Forelimb muscle (tissue), 1 donor: ENCODE results near the gene HOXC13. TPM values are rescaled to one million over a fixed set of nuclear protein-coding genes. Genes with fewer than 3 reads are reported as not detected.

Experiments
- DNase-seq: peaks from one replicate; pipeline ENCODE4 v3.0.0-alpha.2; 2013; ENCODE audit warnings: low read depth
- polyA plus RNA-seq: library from polyadenylated mRNA; unstranded; fragments of 120-200 nt; gene quantifications from one replicate; pipeline ENCODE4 v1.2.1, GENCODE V29; 2013; ENCODE audit not compliant: insufficient read length

HOXC13 gene
- polyA plus RNA-seq, 1 donor, result not detected

- no peak for DNase-seq
Measured at GRCh38 chr12:53939141-53940108, 794 bp downstream of the HOXC13 start.

DNA sequence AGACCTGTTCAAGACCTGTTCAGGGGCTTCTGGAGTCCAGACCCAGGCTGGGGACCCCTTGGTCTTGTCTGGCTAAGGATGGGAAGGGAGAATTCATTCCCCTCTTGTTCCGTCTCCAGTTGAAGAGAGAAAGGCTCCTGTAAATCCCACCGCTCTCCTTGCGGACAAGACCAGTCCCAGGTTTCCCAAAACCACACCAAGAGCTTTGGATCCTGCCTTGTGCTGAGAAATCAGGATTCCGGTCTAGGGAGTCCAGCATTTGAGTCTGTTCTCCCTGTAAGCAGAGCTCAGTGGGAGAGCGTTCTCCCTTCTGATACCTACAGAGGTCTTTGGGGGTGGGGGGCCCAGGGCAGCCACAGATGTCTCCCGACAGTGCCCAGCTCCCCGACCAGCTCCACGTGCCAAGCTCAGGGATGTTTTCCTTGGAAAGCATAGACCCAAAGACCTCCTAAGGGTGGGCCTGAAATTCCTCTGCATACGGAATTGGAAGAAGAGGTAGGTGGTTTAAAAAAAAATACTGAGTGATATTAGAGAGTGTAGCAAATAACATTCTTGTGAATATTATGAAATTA is 1.9 kb downstream of the HOXC13 start:
- DNase-seq, result no peak

GRCh38 chr12:53941187-53941586 is 2.6 kb downstream of the HOXC13 start:
- no peak for DNase-seq

GRCh38 chr12:53941750-53942149 is 3.1 kb downstream of the HOXC13 start:
- DNase-seq, result no peak

- no peak for DNase-seq
Measured at GRCh38 chr12:53942467-53942997, 3.9 kb downstream of the HOXC13 start.

GRCh38 chr12:53944209-53944608 is 5.6 kb downstream of the HOXC13 start:
- DNase-seq, result no peak

DNA sequence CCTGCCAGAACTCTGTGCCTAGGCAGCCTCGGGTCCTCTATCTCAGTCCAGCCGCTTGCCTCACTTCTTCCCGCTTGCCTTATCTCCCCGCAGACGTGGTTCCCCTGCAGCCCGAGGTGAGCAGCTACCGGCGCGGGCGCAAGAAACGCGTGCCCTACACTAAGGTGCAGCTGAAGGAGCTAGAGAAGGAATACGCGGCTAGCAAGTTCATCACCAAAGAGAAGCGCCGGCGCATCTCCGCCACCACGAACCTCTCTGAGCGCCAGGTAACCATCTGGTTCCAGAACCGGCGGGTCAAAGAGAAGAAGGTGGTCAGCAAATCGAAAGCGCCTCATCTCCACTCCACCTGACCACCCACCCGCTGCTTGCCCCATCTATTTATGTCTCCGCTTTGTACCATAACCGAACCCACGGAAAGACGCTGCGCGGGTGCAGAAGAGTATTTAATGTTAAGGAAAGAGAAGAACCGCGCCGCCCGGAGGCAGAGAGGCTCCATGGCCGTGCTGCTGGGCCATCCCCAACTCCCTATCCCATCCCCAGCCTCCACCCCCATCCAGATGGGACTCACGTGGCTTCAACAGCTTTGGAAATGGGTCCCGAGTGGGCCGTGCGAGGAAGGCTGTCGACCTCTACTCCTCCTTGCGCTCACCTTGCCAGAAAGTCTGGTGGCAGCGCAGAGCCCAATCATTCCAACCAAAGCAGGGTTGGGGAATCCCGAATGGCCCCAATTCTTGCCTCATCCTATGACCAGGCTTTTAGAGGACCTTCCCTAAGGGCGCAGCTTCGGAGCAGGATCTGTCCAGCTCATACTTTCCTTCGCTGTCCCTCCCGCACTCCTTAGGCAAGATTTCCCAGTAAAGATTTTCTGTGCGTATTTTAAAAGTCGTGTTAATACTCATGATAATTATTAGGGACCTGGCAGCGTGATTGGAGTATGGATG is 6.5 kb downstream of the HOXC13 start:
- no peak for DNase-seq

- DNase-seq, result no peak
Measured at GRCh38 chr12:53947743-53948142, 9.1 kb downstream of the HOXC13 start.

DNA sequence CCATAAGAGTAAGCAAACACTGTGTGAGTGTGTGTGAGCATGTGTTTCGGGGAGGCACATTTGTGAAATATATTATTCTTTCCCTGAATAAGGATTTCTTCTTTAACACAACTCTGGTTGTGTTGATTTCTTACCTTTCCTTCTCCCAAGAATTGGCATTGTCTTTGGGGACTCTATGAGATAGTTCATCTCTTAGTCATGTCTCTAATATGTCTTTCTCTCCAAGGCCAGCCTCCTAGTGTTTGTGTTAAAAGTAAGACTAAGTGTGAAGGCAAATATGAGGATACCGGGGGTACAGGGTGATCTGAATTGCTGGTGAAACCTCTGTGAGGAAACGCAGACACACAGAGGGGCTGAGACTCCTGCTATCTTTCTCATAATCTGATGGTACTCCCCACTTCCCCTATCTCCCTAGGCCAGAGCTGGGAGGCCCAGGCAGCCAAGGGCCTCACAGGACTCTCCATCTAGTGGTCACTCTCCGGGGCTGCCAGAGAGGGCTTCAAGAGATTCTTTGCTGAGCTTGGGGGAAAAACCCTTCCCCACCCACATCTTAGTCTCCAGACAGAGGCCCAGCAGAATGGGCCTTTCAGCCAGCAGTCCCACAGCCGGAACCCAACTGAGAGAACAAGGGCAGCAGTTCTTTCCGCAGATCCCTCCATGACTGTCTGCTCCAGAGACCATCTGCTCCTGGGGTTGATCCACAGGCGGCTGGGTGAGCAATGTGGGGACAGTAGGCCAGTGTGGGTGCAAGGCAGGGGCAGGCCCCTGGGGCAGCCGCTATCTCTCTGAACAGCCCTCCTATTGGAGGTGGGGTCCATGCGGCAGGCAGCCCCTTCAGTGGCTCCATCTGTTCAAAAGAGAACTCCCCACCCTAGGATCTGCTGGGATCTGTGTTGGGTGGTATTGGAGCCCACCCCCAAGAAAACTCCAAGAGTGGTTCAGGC is 10.3 kb downstream of the HOXC13 start:
- no peak for DNase-seq

- no peak for DNase-seq
Measured at GRCh38 chr12:53949631-53950436, 11.2 kb downstream of the HOXC13 start.

DNA sequence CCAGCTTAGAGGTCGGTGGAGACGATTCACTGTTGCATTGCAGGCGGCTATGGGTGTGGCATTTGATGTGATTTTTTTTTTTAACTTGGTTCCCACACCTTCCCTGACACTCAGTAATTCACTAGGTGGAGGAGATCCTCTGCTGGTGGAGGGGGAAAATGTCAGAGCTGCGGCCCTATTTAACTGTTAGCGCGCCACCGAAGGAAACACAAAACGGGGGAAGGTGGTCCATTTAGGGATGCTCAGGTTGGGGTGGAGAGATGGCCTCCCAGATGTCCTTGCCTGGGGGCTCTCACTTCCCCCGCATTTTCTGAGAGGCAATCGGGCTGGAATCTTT is 11.8 kb downstream of the HOXC13 start:
- no peak for DNase-seq

- DNase-seq, result no peak
Measured at GRCh38 chr12:53950789-53951576, 12.4 kb downstream of the HOXC13 start.

GRCh38 chr12:53951577-53952334 is 13.1 kb downstream of the HOXC13 start:
- DNase-seq, result no peak

DNA sequence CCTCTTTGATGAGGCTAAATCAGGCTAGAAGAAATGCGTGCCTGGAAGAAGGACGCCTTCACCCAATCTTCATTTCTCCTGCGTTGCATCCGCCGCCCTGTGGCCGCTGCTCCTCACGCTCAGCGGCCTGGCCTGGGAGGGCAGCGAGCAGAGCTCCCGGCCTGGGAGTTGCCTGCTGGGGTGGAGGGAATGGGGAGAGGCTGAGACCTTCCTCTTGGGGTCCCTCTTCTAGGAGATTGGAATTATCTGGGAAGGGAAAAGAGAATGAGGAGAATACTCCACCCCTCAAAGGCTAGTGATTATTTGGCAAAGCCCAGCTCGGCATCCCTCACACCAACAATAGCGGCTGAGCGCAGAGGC is 13.7 kb downstream of the HOXC13 start:
- DNase-seq, result no peak

DNA sequence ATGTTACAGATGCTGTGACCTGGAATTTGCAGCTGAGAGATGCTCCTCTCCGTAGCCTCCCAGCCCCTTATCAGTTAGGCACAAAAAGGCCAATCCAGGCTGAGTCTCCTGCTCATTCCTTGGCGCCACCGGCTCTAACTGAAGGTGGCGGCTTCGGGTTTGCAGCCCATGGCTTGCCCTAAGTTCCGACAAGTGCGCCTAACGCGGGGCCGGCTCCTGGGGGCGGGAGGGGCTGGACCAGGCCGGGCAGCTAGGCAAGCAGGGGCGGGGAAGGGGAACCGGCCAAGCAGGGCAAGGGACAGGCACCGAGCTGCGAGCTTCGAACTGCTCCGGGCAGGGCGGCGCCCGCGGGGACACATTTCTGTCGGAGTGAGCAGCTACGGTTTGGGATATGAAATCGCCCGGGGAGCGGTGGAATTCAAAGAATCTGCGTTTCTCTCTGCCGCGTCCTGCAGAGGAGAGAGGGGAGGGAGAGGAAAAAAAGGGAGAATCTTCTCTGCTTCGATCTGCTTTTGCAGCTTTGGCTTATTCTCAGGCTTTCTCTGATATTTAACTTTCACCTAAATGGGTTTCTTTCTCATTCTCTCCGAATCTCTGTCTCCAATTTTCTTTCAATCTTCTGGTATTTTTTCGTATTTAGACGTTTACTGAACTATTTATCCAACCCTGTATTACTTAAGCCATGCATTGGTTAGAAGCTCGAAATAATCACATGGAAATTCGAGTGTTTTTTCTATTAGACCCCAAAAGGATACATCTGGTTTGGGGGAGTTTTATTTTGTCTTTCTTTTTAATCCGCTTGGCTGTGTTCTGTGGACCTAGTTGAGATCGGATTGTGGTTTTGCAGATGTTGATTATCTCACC is 14.5 kb downstream of the HOXC13 start:
- no peak for DNase-seq

DNA sequence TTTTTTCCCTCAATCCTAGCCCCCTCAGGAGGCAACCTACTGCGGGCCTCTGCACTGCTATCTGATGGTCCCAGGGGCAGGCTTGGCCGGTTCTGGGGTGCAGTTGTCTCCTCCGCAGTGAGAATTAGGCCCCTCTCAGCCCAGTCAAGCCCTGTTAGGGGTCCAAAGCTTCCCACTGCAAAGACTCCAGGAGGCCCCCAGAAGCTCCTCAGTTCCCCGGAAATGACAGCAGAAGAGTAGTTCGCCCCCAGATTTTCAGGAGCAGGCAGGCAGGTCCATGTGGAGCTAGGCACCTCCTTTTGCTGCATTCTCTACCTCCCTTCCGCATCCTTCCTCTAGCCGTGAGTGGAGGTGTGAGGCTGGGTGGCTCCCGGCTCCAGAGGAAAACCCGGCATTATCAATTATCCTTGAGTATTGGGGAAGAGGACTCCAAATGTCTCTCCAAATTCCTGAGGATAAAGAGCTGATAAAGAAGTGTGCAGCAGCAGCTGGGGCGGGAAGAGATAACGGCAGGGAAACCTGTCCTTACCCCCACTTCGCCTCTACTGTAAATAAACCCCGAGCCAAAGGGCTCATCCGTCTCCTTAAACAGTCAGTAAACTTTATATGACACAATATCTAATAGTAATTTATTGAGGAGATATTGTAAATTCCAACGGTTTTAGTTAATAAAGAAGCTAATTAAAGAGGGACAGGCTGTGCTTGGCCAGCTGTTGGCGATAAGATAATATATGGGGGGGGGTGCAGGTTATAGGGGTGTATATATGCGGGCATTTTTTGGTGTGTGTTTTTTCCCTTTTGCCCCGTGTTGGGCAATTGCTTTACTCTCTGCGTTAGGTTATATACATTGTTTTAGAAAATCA is 15.4 kb downstream of the HOXC13 start:
- DNase-seq, result no peak

- no peak for DNase-seq
Measured at GRCh38 chr12:53954694-53955035, 16.0 kb downstream of the HOXC13 start, which contains the start of gene HOXC12. HOXC12 (plus strand) TSS chr12:53954903; CDS start chr12:53954930, 27 bp downstream.
